BE2C (cell line): ENCODE results near the gene SND1.
"Not testable (repeated sequence)": the region's sequence is repeated elsewhere in the genome, so short reads cannot be mapped to it uniquely, and the experiment has no call there.

Experiments used
- DNase-seq: peaks from one replicate; pipeline ENCODE4 v3.0.0-alpha.2; 2020
- H3K27me3 ChIP-seq: fragments of 250-450 bp; sonication (Bioruptor Pico); 2 replicates; pipeline ENCODE4 v1.5.1; 2020; ENCODE audit warnings: mild to moderate bottlenecking
- H3K36me3 ChIP-seq: fragments of 250-450 bp; sonication (Bioruptor Pico); 2 replicates; pipeline ENCODE4 v1.5.1; 2020; ENCODE audit warnings: mild to moderate bottlenecking
- H3K4me1 ChIP-seq: fragments of 250-450 bp; sonication (Bioruptor Pico); 2 replicates; pipeline ENCODE4 v1.5.1; 2020
- H3K4me3 ChIP-seq: 2 replicates; pipeline ENCODE4 v1.5.1; 2011; ENCODE audit warnings: low read depth, low read length
- H3K9me3 ChIP-seq: fragments of 250-450 bp; sonication (Bioruptor Pico); 2 replicates; pipeline ENCODE4 v1.5.1; 2020
- TF ChIP-seq, protein P1 (sequence below): IDR thresholded peaks from 2 replicates; pipeline ENCODE4 v1.5.1; 2012; ENCODE audit warnings: mild to moderate bottlenecking, low read depth, low read length

SND1 gene

GRCh38 chr7:128105228-128106022 lies 453.4 kb downstream of the SND1 start:
- no peaks in the 10 kb centered on the region; the same call in 1 of the 2 replicates for H3K27me3 ChIP-seq
- no peak overlapping the region for H3K4me3 ChIP-seq
- no peak for DNase-seq
- TF ChIP-seq, protein P1, sequence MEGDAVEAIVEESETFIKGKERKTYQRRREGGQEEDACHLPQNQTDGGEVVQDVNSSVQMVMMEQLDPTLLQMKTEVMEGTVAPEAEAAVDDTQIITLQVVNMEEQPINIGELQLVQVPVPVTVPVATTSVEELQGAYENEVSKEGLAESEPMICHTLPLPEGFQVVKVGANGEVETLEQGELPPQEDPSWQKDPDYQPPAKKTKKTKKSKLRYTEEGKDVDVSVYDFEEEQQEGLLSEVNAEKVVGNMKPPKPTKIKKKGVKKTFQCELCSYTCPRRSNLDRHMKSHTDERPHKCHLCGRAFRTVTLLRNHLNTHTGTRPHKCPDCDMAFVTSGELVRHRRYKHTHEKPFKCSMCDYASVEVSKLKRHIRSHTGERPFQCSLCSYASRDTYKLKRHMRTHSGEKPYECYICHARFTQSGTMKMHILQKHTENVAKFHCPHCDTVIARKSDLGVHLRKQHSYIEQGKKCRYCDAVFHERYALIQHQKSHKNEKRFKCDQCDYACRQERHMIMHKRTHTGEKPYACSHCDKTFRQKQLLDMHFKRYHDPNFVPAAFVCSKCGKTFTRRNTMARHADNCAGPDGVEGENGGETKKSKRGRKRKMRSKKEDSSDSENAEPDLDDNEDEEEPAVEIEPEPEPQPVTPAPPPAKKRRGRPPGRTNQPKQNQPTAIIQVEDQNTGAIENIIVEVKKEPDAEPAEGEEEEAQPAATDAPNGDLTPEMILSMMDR: no peak
- peaks cover 7% of the 10 kb centered on the region; the same call in 1 of the 2 replicates for H3K4me1 ChIP-seq
- no peaks in the 10 kb centered on the region for H3K36me3 ChIP-seq
- H3K9me3 ChIP-seq: no peaks in the 10 kb centered on the region; the same call in 1 of the 2 replicates

- H3K36me3 ChIP-seq: no peaks in the 10 kb centered on the region
- DNase-seq: peak; percentile 2
- H3K9me3 ChIP-seq: no peaks in the 10 kb centered on the region; the same call in 1 of the 2 replicates
- TF ChIP-seq, protein P1: no peak
- no peak overlapping the region for H3K4me3 ChIP-seq
- H3K27me3 ChIP-seq: no peaks in the 10 kb centered on the region; the same call in 1 of the 2 replicates
- H3K4me1 ChIP-seq: no peaks in the 10 kb centered on the region
These were observed 454.8 kb downstream of the SND1 start for GRCh38 chr7:128106821-128107220.

DNA sequence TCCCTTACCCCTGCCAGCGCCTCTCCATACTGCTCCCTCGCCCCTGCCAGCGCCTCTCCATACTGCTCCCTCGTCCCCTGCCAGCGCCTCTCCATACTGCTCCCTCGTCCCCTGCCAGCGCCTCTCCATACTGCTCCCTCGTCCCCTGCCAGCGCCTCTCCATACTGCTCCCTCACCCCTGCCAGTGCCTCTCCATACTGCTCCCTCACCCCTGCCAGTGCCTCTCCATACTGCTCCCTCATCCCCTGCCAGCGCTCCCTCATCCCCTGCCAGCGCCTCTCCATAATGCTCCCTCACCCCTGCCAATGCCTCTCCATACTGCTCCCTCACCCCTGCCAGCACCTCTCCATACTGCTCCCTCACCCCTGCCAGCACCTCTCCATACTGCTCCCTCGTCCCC lies 455.5 kb downstream of the SND1 start:
- not testable (repeated sequence) for H3K4me1 ChIP-seq, H3K27me3 ChIP-seq, H3K4me3 ChIP-seq, H3K36me3 ChIP-seq, H3K9me3 ChIP-seq
- DNase-seq: peak; percentile 5

- H3K27me3 ChIP-seq: no peaks in the 10 kb centered on the region; the same call in 1 of the 2 replicates
- no peaks in the 10 kb centered on the region for H3K4me1 ChIP-seq
- H3K9me3 ChIP-seq: no peaks in the 10 kb centered on the region; the same call in 1 of the 2 replicates
- no peak for DNase-seq
- no peak overlapping the region for H3K4me3 ChIP-seq
- H3K36me3 ChIP-seq: no peaks in the 10 kb centered on the region
- TF ChIP-seq, protein P1: no peak
These were observed 456.1 kb downstream of the SND1 start for GRCh38 chr7:128108129-128108528.

GRCh38 chr7:128108641-128109423 lies 456.8 kb downstream of the SND1 start:
- no peaks in the 10 kb centered on the region; the same call in 1 of the 2 replicates for H3K27me3 ChIP-seq
- no peaks in the 10 kb centered on the region for H3K4me1 ChIP-seq
- no peak for DNase-seq
- H3K36me3 ChIP-seq: no peaks in the 10 kb centered on the region
- H3K9me3 ChIP-seq: no peaks in the 10 kb centered on the region
- TF ChIP-seq, protein P1: no peak
- no peak overlapping the region for H3K4me3 ChIP-seq

GRCh38 chr7:128109424-128109969 lies 457.5 kb downstream of the SND1 start:
- H3K9me3 ChIP-seq, DNase-seq, H3K4me1 ChIP-seq, H3K27me3 ChIP-seq, H3K36me3 ChIP-seq, H3K4me3 ChIP-seq: not testable (repeated sequence)
